Fibroblast of peridontal ligament (primary cell): Measurements from ENCODE around the gene C19orf44.
"Not testable (repeated sequence)": the region's sequence is repeated elsewhere in the genome, so short reads cannot be mapped to it uniquely, and the experiment has no call there.

ENCODE experiments used
- DNase-seq: peaks from one replicate; pipeline ENCODE4 v3.0.0-alpha.2; 2010; ENCODE audit errors: extremely low read depth

The C19orf44 gene

GRCh38 chr19:16467581-16467980 lies 28.6 kb upstream of the C19orf44 start:
- DNase-seq = no peak

- DNase-seq = no peak
Measured at GRCh38 chr19:16470541-16470910, 25.7 kb upstream of the C19orf44 start.

GRCh38 chr19:16470911-16471811 lies 25.0 kb upstream of the C19orf44 start:
- peak; percentile 66 for DNase-seq

- DNase-seq = not testable (repeated sequence)
Measured at GRCh38 chr19:16472559-16472899, 23.7 kb upstream of the C19orf44 start.

- DNase-seq = no peak
Measured at GRCh38 chr19:16472992-16473391, 23.2 kb upstream of the C19orf44 start.

GRCh38 chr19:16473875-16474392 lies 22.3 kb upstream of the C19orf44 start:
- DNase-seq = no peak

GRCh38 chr19:16476401-16476800 lies 19.8 kb upstream of the C19orf44 start:
- no peak for DNase-seq

- no peak for DNase-seq
Measured at GRCh38 chr19:16477311-16477710, 18.9 kb upstream of the C19orf44 start.

GRCh38 chr19:16482745-16483144 lies 13.4 kb upstream of the C19orf44 start:
- DNase-seq = no peak

GRCh38 chr19:16486476-16486875 lies 9.7 kb upstream of the C19orf44 start:
- DNase-seq = not testable (repeated sequence)

- peak; percentile 62 for DNase-seq
Measured at GRCh38 chr19:16496613-16496983, 404 bp downstream of the C19orf44 start.

- DNase-seq = peak; percentile 25
Measured at GRCh38 chr19:16497042-16497441, 848 bp downstream of the C19orf44 start.

GRCh38 chr19:16497837-16498236 lies 1.6 kb downstream of the C19orf44 start:
- DNase-seq = no peak

- no peak for DNase-seq
Measured at GRCh38 chr19:16504271-16504670, 8.1 kb downstream of the C19orf44 start.

GRCh38 chr19:16506161-16506560 lies 10.0 kb downstream of the C19orf44 start:
- DNase-seq = not testable (repeated sequence)

GRCh38 chr19:16506961-16507360 lies 10.8 kb downstream of the C19orf44 start:
- DNase-seq = no peak

GRCh38 chr19:16508546-16508945 lies 12.4 kb downstream of the C19orf44 start:
- no peak for DNase-seq

- DNase-seq = no peak
Measured at GRCh38 chr19:16509141-16510061, 13.2 kb downstream of the C19orf44 start.

- not testable (repeated sequence) for DNase-seq
Measured at GRCh38 chr19:16512611-16513010, 16.4 kb downstream of the C19orf44 start.

GRCh38 chr19:16514383-16515019 lies 18.3 kb downstream of the C19orf44 start:
- DNase-seq = no peak

- DNase-seq = no peak
Measured at GRCh38 chr19:16516381-16516780, 20.2 kb downstream of the C19orf44 start.
